Right lobe of liver (tissue), 6 donors: ENCODE measurements around the gene GCGR. TPM values are rescaled to one million over a fixed set of nuclear protein-coding genes. Genes with fewer than 3 reads are reported as not detected.

ENCODE experiments used
- ATAC-seq, 4 donors: fragments of 200-7000 bp; cut with Tn5 transposase; one replicate each; pipeline ENCODE4 v1.9.1; 2020; ENCODE audit warnings: mild to moderate bottlenecking in 4 of 4, moderate library complexity in 4 of 4
- DNase-seq, 3 donors: peaks; one replicate each; pipeline ENCODE4 v3.0.0-alpha.2; 2020
- H3K27ac ChIP-seq, 3 donors: fragments of 200-600 bp; one replicate each; pipeline ENCODE4 v1.8.0; 2022
- H3K27me3 ChIP-seq, 2 donors: fragments of 200-600 bp; one replicate each; pipeline ENCODE4 v1.8.0; 2022
- H3K36me3 ChIP-seq, 4 donors: fragments of 200-600 bp; sonication (generic) in 1 of 4; one replicate each; pipeline versions ENCODE4 v1.5.1 to v1.8.0; 2017 to 2022; ENCODE audit warnings: control low read depth in 1 of 4
- H3K4me1 ChIP-seq, 4 donors: fragments of 200-600 bp; sonication (generic) in 1 of 4; one replicate each; pipeline versions ENCODE4 v1.5.1 to v1.8.0; 2017 to 2022; ENCODE audit warnings: control low read depth in 1 of 4
- H3K4me3 ChIP-seq, 3 donors: fragments of 200-600 bp; one replicate each; pipeline ENCODE4 v1.8.0; 2022
- H3K9me3 ChIP-seq, 4 donors: fragments of 200-600 bp; sonication (generic) in 1 of 4; one replicate each; pipeline versions ENCODE4 v1.5.1 to v1.8.0; 2017 to 2022; ENCODE audit warnings: control low read depth in 1 of 4
- POLR2A ChIP-seq: fragments of 450-650 bp; IDR thresholded peaks from one replicate; pipeline ENCODE4 v1.6.1; 2017; ENCODE audit warnings: antibody characterized with exemption, mild to moderate bottlenecking
- WGBS: methylation state at CpG from one replicate; pipeline ENCODE4 v1.1.6; 2018; ENCODE audit warnings: low coverage, low lambda C conversion rate; ENCODE audit not compliant: insufficient coverage; ENCODE audit errors: missing lambda C conversion rate; 5-methylcytosine and 5-hydroxymethylcytosine counted together
- intact Hi-C, 2 donors: fragments of 100-400 bp; cut with DNase I; formaldehyde crosslinking; loops; one replicate each; pipeline versions ENCODE4 v1.11.2 to v1.14.1; 2022
- long read RNA-seq: library from polyadenylated mRNA; unstranded; transcript quantifications from one replicate; pipeline ENCODE4 v2.0.0, GENCODE V29; 2019
- total RNA-seq, 6 experiments: library from RNA; depleted of rRNA in 2 of 6; stranded (reverse); fragments of >200 nt in 2 of 6; fragmentation: NEBNext Ultra II Directional in 3 of 6; extraction: Animal tissue kit (Norgen Biotek cat#: 25700) in 3 of 6; gene quantifications; one replicate each; pipeline versions ENCODE4 v1.1.0 to v1.2.4, GENCODE V29; 2016 to 2023
- TF ChIP-seq, protein P1 (sequence below), 4 donors: fragments of 200-600 bp in 3 of 4; fragments of 450-650 bp in 1 of 4; IDR thresholded peaks; one replicate each; pipeline versions ENCODE4 v1.5.1 to v1.8.0; 2016 to 2022; ENCODE audit warnings: antibody characterized with exemption in 4 of 4, mild to moderate bottlenecking in 2 of 4
- donor health status: DM: no; HTN: yes; CAD: no.
- donor health status: DM: no; HTN: no; CAD: no.
- donor health status: DM: no; HTN: no; CAD: no.
- donor health status: DM: no; HTN: yes; CAD: no.
- donor health status: DM: no; HTN: yes; CAD: no.

Gene GCGR
- total RNA-seq = 100 to 1,000 TPM in 2 of 6 experiments, 10 to 100 TPM in 4; 39.5 to 146 (median 68.5) TPM
- long read RNA-seq, transcript GCGR-201 (14 exons, 2,051 nt) = major isoform, 10 of 31 reads
- long read RNA-seq, partial matches to known transcripts = 18 of 31 reads
- long read RNA-seq, other reads (novel, unspliced or antisense) = 3 of 31 reads

DNA sequence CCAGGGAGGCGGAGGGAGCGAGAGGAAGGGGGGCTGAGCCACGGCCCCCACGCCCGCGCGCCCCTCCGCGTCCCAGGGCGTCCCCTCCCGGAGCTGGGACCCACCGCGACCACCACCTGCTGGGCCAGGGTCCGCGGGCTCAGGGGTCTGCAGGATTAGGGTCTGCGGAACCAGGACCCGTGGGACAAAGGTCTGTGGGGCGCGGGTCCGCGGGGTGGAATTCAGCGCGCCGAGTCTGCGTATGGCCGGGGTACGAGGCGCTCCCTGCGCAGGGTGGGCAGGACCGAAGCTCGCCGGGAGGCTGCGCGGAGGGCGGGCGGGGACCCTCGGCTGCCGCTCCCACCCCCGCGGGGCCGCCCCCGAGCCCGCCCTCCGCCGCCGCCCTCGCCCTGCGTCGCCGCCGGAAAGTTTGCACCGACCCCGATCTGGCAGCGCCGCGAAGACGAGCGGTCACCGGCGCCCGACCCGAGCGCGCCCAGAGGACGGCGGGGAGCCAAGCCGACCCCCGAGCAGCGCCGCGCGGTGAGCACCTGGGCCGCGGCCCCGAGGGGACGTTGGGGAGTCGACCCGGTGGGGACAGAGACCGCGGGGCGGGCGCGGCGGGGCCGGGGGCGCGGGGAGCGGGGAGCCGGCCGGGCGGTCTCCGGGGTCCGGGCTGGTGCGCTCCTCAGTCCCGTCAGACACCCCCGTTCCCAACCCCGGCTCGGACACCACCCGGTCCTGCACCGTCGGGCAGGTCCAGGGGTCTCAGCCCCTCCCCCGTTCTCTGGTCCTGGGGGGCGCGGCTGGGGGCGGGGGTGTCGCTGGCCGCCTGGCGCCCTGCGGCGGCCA lies at the start of gene GCGR:
TSS of gene GCGR (plus strand) at position 423 of the 831 bp plus-strand sequence. CDS start 4,869 bp downstream, outside the sequence.
- Histone ChIP-seq H3K27ac (peak within 1 kb of the TSS in 2 of 3 donors; percentile 79 to 80), H3K27me3 (no peaks in the 10 kb centered on the region), H3K4me1 (peaks cover 0 to 17% (median 6%) of the 10 kb centered on the region in 4 donors), H3K4me3 (peak within 1 kb of the TSS; percentile 54 to 86 (median 70)), H3K36me3 (no peaks in the 10 kb centered on the region), H3K9me3 (no peaks in the 10 kb centered on the region)
- ATAC-seq = peak in 2 of 4 donors; percentile 7 to 23
- TF ChIP-seq, protein P1, sequence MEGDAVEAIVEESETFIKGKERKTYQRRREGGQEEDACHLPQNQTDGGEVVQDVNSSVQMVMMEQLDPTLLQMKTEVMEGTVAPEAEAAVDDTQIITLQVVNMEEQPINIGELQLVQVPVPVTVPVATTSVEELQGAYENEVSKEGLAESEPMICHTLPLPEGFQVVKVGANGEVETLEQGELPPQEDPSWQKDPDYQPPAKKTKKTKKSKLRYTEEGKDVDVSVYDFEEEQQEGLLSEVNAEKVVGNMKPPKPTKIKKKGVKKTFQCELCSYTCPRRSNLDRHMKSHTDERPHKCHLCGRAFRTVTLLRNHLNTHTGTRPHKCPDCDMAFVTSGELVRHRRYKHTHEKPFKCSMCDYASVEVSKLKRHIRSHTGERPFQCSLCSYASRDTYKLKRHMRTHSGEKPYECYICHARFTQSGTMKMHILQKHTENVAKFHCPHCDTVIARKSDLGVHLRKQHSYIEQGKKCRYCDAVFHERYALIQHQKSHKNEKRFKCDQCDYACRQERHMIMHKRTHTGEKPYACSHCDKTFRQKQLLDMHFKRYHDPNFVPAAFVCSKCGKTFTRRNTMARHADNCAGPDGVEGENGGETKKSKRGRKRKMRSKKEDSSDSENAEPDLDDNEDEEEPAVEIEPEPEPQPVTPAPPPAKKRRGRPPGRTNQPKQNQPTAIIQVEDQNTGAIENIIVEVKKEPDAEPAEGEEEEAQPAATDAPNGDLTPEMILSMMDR (IDR thresholded peaks at IDR 0.05) = no peak
- TF ChIP-seq POLR2A = no peak
- DNase-seq = peak in 2 of 3 donors; percentile 49 to 60
- intact Hi-C loops = no loop called here
- 0% methylated on average over 18 of the region's 110 CpGs for WGBS

GRCh38 chr17:81792675-81793615 lies 11.0 kb upstream of the GCGR start:
- ATAC-seq = no peak
- H3K4me3 ChIP-seq = no peak overlapping the region

DNA sequence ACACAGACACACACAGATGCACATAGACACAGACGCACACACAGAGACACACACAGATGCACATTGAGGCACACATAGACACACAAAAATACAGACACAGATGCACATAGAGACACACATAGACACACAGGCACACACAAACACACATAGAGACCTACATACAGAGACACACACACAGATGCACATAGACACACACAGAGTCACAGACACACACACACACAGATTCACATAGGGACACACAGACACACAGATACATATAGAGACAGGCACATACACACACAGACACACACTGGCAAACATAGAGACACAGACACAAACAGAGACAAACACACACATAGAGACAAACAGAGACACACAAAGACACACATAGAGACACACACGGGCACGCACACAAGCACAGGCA lies 9.9 kb upstream of the GCGR start:
- 90% methylated on average over 2 of the region's 3 CpGs for WGBS
- no peak for DNase-seq
- no peak overlapping the region for H3K4me3 ChIP-seq

More at GRCh38 chr17:81792675-81793615, 11.0 kb upstream of the GCGR start:
- no peaks in the 10 kb centered on the region for H3K27me3 ChIP-seq
- 77% methylated on average over 7 of the region's 8 CpGs for WGBS
- no peak for DNase-seq
- intact Hi-C loops = no loop called here
- H3K9me3 ChIP-seq = no peaks in the 10 kb centered on the region
- H3K4me1 ChIP-seq = no peaks in the 10 kb centered on the region
- H3K36me3 ChIP-seq = no peaks in the 10 kb centered on the region
- no peak for TF ChIP-seq POLR2A
- TF ChIP-seq, protein P1 (IDR thresholded peaks at IDR 0.05) = no peak
- no peak overlapping the region for H3K27ac ChIP-seq

DNA sequence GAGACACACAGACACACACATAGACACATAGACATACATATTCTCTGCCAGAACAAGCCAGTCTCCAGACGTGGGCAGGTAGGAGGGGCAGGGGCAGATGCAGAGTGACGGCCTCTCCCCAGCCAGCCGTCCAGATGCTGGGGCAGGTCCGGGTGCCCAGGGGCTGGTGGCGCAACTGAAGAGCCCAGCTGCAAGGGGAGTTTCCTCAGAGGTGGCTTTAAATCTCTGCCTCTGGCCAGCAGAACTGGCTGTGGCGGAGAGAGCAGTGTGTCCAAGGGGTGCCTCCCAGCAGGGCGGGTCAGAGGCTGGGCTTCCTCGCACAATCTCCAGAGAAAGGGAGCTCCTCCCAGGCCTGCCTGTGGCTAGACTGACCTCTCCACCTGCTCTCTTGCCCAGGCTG lies 9.4 kb upstream of the GCGR start:
- WGBS = 15% methylated on average over 6 of the region's 8 CpGs
- H3K4me3 ChIP-seq = no peak overlapping the region
- H3K4me1 ChIP-seq = no peaks in the 10 kb centered on the region
- DNase-seq (peak in 2 of 3 donors; percentile 54 to 62), ATAC-seq (peak; percentile 76 to 93 (median 92))
- H3K27me3 ChIP-seq = no peaks in the 10 kb centered on the region
- no peaks in the 10 kb centered on the region for H3K36me3 ChIP-seq
- TF ChIP-seq, protein P1 (IDR thresholded peaks at IDR 0.05) = no peak
- no peak for TF ChIP-seq POLR2A
- no peaks in the 10 kb centered on the region for H3K9me3 ChIP-seq
- intact Hi-C loops = no loop called here
- H3K27ac ChIP-seq = no peak overlapping the region

More for the DNA sequence above, 9.9 kb upstream of the GCGR start:
- H3K36me3 ChIP-seq = no peaks in the 10 kb centered on the region
- no peaks in the 10 kb centered on the region for H3K27me3 ChIP-seq
- intact Hi-C loops = no loop called here
- no peak for TF ChIP-seq POLR2A
- TF ChIP-seq, protein P1 (IDR thresholded peaks at IDR 0.05) = no peak
- no peaks in the 10 kb centered on the region for H3K9me3 ChIP-seq
- no peaks in the 10 kb centered on the region for H3K4me1 ChIP-seq
- H3K27ac ChIP-seq = no peak overlapping the region
- no peak for ATAC-seq
